Ramos (cell line): ENCODE measurements around the gene TOMM6.

ENCODE experiments used
- in situ Hi-C: fragments of 300-500 bp; cut with MboI; formaldehyde crosslinking; loops from one replicate; pipeline ENCODE4 v1.14.3; 2022; ENCODE audit warnings: low sequenced_read_pairs; ENCODE audit not compliant: unreplicated experiment

The TOMM6 gene

DNA sequence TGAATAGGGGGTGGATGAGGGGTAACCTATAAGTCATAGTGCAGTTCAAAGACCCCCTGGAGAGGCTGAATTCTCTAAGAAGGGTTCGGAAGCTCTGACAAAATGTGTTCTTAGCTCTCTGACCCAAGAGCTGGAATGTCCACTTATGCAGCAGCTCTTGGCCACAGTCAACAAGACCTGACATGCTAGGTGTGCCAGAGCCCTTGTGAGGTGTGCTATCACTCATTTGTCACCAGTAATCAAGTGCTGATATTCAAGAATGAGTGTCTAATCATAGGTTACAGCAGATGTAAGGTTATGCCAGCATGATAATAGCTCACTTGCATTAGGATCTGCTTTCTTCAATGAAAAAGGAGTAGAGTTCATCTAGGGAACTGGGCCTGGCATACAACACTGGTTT is 28.1 kb downstream of the TOMM6 start:
- in situ Hi-C loops, result no loop called here

DNA sequence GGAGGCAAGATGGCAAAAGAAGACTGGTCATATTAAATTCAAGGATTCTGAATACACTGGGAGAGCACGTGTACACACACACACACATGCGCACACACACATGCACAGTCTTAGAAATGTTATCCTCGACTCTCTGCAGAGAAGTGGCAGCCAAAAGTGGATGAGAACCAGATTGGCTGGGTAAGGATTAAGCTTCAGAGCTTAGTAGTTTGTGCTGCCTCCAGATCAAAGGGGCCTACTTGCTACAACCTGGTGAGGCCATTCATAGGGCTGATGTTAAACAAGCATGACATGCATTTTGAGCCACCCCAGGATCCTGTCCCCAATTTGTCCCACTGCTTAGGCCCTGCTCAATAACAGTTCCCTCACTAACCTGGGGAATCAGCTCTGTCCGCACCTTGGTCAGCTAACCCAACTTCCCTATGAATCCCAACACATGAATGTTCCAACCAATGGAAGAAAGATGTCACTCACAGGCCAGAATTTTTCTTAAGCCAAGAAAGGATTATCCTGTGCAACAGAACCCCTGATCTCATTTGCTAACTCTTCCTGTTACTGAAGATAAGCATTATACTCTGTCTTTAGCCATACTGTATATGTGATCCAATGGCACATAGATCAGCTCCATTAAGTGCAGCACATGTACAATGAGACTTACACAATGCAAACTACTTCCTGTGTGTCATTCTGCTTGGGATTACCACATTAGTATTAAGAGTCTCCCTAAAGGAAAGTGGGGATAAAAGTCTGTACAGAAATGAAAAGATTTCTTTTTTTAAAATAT is 31.0 kb downstream of the TOMM6 start:
- in situ Hi-C loops, result no loop called here

DNA sequence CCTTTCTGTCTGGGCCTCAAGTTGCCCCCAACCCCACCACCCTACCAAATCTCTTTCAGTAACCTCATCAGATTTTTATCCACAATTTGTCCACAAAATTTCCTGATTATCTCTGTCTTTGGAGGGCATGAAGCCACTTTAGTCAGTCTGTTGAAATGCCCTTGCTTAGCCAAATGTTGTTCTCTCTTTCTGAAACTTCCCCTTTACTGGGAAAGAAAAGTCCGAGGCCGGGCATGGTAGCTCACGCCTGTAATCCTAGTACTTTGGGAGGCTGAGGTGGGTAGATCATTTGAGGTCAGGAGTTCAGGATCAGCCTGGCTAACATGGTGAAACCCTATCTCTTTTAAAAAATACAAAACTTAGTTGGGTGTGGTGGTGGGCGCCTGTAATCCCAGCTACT is 33.8 kb downstream of the TOMM6 start:
- in situ Hi-C loops, result no loop called here

DNA sequence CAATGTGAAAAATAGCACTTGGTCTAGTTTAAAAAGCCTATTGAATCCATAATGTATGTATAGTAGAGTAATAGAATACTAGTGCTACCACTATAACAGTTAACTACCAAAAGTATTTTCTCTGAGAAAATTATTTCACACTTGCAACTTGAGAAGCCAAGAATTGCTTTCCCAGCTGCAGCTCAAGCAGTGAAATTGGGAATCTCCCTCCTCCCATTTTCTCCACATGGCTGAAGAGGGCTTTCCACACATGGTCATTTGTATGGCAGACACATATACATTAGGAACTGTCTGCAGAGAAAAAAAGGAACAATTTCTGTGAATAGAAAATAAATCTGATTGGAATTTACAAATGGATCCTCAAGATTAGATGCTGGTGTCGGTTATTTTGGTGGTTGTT is 34.5 kb downstream of the TOMM6 start:
- in situ Hi-C loops, result no loop called here

DNA sequence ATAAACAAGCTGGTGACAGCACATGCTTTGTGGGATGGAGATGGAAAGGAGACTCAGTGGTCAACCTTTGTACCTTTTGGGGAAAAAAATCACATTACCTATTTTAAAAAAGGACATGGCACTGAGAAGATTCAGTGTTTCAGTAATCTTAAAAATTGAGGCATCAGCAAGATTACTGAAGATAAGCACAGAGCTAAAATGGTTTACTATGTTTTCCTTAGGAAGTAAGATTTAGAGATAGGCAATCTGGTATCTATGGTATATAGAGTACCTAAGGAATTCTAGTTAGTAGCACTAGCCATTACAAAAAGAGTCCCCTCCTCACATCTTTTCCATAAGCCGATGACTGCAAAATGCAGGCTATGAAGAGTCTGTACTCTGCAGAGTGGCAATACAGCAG is 35.7 kb downstream of the TOMM6 start:
- in situ Hi-C loops, result no loop called here

DNA sequence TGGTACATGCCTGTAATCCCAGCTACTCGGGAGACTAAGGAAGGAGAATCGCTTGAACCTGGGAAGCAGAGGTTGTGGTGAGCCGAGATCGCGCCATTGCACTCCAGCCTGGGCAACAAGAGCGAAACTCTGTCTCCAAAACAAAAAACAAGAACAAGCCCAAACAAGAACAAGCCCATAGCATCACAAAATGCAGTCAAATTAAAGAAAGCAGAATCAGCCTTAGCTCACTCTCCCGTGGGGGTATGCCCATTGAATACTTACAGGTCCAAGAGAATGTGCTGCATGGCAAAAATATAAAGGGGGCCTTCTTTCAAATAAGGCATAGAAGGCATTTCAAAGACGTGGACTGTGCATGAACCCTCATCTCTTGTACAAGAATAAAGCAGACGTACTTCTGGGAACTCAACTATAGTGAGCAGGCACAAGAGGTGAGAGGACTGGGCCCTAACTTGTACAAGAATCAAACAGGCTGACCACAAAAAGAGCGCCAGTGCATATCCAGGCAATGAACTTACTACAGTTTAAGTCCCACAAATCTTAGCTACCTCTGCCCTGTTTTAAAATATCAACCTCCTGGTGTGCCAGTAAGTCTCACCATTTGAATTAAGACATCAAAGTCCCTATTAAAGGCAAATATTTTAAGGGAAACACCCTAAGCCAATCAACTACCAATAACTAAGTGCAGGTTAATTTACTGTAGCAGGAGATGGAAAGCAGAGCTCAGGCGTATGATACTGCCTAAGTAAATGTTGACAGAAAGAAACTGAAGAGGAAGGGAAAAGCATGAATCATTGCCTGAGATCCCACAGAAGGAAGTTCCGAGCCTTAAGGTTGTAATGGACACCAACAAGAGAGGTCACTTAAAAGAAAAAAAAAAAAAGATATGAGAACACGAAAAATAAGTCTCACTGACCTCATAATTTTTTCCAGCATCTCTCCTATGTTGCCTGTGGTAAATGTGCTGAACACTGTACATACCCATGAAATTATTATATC is 37.4 kb downstream of the TOMM6 start:
- in situ Hi-C loops, result no loop called here

DNA sequence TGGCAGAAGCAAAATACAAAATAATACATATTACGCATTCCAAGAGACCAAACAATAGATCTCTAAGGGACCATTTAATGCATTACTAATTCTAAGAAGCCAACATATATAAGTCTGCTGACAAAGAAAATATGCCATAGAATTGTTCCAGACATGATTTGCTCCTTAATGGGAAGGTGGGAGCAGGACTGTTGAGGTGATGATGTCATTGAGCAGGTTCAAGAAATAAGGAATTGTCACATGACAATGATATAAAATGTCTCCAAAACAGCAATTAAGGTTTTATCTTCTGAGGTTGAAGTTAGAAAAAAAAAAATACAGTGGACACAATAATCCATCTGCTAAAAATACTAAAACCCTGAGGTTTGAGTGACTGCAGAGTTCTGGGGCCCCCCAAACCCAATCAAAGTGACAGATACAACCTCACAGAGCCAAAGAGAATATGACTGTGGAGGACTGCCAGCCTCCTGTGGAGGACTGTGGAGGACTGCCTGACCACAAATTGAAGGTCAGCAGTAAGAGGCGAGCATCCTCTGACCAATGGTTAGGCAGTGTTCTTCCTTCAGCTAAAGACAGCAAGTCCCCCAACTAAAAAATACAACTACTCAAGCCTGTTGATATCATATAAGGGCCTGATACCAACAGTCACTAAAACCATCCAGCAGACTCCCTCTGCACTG is 39.0 kb downstream of the TOMM6 start:
- in situ Hi-C loops, result no loop called here

DNA sequence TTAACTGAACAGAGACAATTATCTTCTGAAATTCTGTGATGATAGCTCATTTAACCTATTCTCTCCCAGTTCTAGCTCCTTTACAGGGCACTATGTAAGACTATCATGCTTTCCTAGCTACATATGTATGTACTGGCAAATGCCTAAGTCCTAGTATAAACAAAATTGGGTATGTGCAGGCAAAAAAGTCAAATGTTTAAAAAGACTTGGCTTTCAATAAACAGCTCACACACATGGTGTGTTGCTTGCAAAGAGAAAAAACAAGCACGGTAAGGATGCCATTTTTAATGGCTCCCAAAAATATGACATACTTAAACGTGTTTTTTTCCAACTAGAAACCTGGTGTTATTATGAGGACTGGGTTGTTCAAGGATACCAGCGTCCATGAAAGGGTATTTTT is 44.8 kb downstream of the TOMM6 start:
- in situ Hi-C loops, result no loop called here

DNA sequence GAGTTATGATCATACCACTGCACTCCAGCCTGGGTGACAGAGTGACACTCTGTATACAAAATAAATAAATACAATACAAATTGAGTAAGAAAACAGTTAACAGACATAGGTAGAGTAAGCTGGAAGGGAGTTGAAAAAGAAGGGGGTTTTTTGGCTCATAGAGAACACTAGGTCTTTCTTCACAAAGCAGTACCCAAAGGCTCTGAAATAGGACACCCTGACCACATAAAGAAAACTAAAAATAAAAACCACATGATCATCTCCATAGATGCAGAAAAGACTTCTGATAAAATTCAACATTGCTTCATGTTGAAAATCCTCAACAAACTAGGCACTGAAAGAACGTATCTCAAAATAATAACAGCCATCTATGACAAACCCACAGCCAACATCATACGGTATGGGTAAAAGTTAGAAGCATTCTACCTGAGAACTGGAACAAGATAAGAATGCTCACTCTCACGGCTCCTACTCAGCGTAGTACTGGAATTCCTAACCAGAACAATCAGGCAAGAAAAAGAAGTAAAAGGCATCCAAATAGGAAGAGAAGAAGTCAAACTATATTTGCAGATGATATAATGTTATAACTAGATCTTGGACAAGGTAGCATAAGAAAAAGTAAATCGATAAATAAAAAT is 48.6 kb downstream of the TOMM6 start:
- in situ Hi-C loops, result no loop called here

DNA sequence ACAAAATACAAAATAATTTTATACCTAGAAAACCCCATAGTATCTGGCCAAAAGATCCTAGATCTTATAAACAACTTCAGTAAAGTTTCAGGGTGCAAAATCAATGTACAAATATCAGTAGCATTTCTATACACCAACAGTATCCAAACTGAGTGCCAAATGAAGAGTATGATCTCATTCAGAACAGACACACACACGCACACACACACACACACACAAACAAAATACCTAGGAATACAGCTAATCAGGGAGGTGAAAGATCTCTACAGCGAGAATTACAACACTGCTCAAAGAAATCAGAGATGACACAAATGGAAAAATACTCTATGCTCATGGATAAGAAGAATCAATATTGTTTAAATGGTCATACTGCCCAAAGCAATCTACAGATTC is 49.2 kb downstream of the TOMM6 start:
- in situ Hi-C loops, result no loop called here
